HG02973 (cell line): Measurements from ENCODE around the gene GALNT2.

Source experiments
- ATAC-seq: cut with Tn5 transposase; IDR thresholded peaks from one replicate; pipeline ENCODE4 v1.9.1; 2021; ENCODE audit warnings: moderate library complexity; ENCODE audit not compliant: unreplicated experiment

Gene GALNT2

DNA sequence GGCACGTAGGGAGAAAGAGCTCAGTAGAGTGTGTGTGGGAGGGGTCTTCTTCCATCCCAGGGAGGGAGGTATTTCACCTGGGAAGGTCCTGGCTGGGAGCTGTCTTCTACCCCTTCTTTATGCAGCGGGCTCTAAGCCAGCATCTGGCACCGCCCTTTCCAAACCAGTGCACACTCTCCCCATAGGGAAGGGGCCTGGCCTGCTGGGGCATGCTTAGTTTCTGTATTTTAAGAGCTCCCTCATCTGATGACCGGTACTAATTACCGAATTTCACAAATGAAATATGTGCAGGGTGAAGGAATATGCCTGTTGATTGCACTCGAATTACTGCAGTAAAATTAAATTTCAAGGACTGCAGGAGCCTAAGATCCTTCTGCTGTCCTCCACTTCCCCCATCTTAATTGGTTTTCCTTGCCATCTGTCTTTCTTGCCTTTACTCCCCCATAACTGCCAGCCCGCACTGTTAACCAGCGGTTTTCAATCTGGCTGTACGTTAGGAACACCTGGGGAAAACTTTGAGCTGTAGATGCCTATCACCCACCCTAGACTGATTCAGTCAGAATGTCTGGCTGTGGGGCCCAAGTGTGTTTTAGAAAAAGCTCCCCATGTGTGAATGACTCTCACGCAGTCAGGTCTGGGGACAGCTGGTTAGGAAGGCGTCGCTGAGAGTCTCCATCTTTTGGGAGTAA is 20.1 kb downstream of the GALNT2 start:
- ATAC-seq = no peak

DNA sequence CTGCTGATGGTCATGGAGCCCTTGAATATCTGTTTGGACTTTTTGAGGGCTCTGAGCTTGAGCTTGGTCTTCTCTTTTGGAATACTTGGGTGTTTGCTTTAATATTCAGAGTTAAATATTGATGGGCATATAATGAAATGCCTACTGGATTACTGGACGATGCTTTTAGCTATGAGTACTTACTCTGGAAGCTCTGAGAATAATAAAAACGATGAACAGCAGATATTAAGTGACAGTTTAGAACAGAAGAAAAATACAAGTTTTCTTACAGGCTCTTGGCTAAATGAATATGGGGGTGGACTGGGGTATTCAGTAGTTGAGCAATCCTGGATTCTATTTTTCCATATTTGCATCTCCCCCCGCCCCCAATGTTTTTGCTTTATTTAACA is 20.7 kb downstream of the GALNT2 start:
- no peak for ATAC-seq

GRCh38 chr1:230090194-230090711 is 23.2 kb downstream of the GALNT2 start:
- no peak for ATAC-seq

- ATAC-seq = no peak
Measured at GRCh38 chr1:230091473-230092231, 24.6 kb downstream of the GALNT2 start.

- ATAC-seq = no peak
Measured at GRCh38 chr1:230094746-230095145, 27.7 kb downstream of the GALNT2 start.

DNA sequence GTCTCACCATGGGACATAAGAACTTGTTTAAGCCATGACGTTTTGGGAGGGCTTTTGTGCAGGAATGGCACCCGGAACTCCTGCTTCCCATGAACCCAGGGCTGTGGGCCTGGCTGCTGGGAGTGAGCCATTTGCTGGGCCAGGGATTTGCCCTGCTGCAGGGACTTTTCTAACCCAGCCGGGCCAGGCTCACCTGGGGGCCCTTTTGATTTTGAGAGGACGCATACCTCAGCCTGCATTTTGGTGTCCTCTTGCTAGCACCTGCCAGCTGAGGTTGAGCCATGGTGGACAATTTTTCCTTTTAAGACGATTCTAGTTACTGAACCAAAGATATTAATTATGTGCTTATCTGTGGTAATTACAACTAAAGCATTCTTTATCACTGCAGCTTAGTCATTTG is 28.9 kb downstream of the GALNT2 start:
- no peak for ATAC-seq

GRCh38 chr1:230097370-230097769 is 30.3 kb downstream of the GALNT2 start:
- ATAC-seq = no peak

DNA sequence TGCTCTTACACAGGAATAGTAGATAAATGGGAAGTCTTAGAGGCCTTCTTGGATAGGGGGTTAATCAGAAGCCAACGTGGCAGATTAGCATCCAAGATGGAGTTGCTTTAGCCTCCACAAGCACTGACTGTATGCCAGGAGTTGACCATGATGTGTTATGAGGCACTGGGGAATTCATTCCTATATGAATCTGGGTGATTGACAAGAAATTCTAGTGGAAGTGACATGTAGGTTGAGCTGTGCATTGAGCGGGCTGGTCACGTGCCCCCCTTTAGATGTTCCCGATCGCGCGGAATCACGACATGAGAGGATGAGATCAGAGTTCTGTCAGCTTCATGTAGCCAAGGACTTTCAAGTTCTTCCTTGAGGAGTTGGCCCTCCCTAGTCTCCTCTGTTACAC is 31.7 kb downstream of the GALNT2 start:
- ATAC-seq = no peak

- ATAC-seq = no peak
Measured at GRCh38 chr1:230099465-230099864, 32.4 kb downstream of the GALNT2 start.

DNA sequence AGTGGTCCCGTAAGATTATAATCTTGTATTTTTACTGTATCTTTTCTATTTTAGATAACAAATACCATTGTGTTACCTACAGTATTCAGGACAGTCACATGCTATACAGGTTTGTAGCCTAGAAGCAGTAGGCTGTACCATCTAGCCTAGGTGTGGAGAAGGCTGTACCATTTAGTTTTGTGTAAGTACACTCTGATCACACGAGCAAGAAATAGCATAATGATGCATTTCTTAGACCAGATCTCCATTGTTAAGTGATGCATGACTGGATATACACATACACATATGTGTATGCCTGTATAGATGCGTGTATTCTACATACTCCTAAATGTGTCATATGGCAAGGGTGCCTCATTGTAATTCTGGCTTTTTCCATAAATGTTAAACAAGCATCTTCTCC is 33.9 kb downstream of the GALNT2 start:
- ATAC-seq = no peak

DNA sequence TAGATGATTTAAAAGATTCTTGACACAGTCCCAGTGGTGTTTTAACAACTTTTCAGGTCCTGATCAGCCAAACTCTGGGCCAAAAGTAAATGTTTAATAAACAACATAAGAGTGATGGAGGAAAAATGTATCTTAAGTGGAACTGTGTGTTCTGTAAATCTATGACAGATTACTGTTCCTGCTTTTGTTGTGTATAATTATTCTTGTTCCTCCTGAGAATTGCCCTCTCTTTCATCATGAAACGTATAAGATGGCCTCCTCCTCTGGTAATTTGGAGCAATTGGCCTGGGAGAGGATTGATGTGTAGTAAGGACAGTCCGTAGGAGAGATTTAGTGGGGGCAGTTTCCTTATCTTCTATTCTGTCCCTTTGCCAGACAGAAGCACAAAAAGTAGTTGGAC is 34.5 kb downstream of the GALNT2 start:
- no peak for ATAC-seq

GRCh38 chr1:230102046-230102445 is 35.0 kb downstream of the GALNT2 start:
- no peak for ATAC-seq

- ATAC-seq = no peak
Measured at GRCh38 chr1:230102472-230102871, 35.4 kb downstream of the GALNT2 start.

- ATAC-seq = no peak
Measured at GRCh38 chr1:230103306-230104173, 36.5 kb downstream of the GALNT2 start.

DNA sequence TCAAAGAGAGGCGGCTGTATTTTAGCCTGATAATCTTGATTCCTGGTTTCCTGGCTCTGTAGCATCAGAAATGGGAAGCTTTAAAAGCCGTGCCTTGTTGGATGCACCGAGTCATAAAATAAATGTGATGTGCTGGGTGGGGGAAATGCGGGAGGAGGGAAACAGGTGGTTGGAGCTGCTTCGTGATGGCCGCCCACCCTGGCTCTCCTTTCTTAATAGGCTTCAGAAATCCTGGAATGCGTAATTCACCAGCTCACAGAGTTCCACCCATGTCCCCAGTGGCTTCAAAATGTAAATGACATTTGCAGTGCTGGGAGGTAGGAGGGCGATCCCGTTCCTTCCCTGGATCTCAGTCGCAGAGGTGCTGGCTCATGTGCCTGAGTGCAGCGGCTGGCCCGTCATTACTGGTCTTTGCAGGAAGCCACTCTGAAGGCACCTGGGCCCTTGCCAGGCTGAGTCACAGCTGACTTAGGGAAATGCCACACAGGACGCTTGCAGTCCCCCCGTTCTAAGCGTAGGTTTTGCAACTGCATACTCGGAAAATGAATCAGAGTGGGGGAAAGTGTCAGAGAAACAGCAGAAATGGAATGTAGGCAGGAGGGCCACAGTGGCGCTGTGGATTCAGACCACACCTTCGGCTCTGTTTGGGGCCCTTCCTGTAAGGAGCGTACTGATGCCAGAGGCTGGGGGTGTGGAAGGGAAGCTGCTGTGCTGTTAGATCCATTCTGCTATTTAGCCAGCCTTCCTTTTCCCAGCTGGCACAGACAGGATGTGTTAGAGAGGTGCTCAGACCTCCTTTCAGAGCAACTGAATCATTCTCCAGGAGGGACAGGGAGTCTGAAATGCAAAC is 37.6 kb downstream of the GALNT2 start:
- ATAC-seq = peak; percentile 39

- ATAC-seq = no peak
Measured at GRCh38 chr1:230105245-230105753, 38.3 kb downstream of the GALNT2 start.

DNA sequence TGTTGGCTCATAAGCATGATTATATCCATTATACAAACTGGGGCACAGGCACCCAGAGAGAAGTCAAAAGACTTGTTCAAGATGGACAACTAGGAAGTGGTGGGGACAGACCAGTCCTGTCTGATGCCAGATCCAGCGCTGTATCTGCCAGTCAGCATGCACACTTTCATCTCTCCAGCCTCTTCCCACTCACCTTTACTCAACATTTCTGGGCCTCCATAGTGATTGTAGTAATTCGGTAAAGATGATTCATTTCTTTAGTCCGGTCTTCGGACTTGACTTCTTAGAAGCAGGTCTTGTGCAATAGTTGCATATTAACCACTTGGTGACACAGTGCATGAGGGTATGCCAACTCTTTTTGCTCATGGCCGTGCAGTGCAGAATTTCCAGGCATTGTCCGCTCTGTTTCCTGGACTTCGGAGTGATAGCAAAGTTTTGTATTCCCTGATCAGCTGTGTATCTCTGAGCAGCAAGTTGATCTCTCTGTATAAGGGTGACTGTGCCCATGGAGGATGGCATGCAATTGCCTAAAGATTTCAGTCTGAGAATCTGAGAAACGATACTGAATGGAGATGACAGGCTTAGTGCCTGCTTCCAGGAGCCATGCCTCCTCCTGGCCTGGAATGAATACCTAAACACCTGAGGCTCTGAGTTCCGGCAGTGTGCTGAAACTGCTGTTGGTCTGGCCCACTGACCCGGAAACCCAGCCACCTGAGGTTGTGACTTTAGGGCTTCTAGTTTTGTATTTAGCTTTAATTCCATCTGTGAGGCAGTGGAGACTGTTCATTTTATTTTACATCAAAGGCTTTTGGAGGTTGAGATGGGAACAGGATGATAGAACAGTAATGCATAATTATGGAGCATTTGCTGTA is 39.0 kb downstream of the GALNT2 start:
- peak; percentile 25 for ATAC-seq

DNA sequence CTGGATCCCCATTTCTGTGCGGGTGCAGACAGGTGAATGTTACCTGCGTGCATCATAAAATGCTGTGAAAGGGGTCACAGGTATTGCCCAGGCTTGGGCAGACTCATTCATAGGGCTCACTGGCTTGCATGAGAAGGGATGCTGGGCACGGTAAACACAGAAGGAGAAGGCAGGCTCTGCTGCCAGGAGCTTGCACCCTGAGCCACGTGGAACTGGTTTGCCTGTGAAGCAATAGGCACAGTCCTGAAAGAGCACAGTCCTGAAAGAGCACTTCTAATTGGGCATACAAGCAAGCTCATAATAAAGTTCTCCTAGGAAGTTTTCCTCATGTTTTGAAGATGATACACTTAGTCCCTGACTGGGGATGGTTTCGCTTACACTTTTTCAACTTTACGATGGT is 40.9 kb downstream of the GALNT2 start:
- no peak for ATAC-seq

GRCh38 chr1:230108580-230108979 is 41.5 kb downstream of the GALNT2 start:
- no peak for ATAC-seq
